Fibroblast of villous mesenchyme (primary cell): ENCODE results near the gene IFIT2. TPM values are rescaled to one million over a fixed set of nuclear protein-coding genes. Genes with fewer than 3 reads are reported as not detected.
A peak's percentile ranks its signal among the peaks of the same experiment; 100 is the strongest.

Experiments used
- DNase-seq: peaks from one replicate; pipeline ENCODE4 v3.0.0-alpha.2; 2010; ENCODE audit warnings: low read depth
- H3K4me3 ChIP-seq: 2 replicates; pipeline ENCODE4 v1.5.1; 2011; ENCODE audit warnings: low read depth, mild to moderate bottlenecking, low read length
- total RNA-seq: library from RNA; depleted of rRNA; stranded (reverse); fragments of >200 nt; gene quantifications from 2 replicates; pipeline ENCODE4 v1.2.3, GENCODE V29; 2012
- TF ChIP-seq, protein P1 (sequence below): IDR thresholded peaks from 2 replicates; pipeline ENCODE4 v1.5.1; 2012; ENCODE audit warnings: low read depth, mild to moderate bottlenecking, low read length; ENCODE audit not compliant: insufficient read depth

IFIT2 gene
- total RNA-seq, 1 donor = 22.9 TPM

DNA sequence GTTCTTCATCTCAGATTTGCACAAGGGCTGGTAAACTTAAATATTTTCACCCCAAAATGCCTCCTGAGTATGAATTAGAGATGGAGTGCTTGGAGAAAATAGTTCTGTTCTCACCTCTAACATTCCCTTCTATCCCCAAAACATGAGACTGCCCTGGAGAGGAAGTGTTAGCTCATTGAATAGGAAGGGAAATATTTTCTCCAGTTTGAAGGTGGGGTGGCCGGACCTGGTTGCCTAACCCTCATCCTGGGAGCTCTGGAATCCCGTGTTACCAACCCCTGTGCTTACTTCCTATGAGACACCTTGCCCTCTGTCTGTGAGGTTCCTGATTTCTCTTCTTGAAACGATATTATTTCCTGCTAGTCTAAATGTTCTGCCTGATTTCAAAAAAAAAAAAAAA lies 779 bp downstream of the IFIT2 start:
- DNase-seq = no peak
- TF ChIP-seq, protein P1, sequence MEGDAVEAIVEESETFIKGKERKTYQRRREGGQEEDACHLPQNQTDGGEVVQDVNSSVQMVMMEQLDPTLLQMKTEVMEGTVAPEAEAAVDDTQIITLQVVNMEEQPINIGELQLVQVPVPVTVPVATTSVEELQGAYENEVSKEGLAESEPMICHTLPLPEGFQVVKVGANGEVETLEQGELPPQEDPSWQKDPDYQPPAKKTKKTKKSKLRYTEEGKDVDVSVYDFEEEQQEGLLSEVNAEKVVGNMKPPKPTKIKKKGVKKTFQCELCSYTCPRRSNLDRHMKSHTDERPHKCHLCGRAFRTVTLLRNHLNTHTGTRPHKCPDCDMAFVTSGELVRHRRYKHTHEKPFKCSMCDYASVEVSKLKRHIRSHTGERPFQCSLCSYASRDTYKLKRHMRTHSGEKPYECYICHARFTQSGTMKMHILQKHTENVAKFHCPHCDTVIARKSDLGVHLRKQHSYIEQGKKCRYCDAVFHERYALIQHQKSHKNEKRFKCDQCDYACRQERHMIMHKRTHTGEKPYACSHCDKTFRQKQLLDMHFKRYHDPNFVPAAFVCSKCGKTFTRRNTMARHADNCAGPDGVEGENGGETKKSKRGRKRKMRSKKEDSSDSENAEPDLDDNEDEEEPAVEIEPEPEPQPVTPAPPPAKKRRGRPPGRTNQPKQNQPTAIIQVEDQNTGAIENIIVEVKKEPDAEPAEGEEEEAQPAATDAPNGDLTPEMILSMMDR = no peak
- peak overlapping the region; percentile 56 for H3K4me3 ChIP-seq

DNA sequence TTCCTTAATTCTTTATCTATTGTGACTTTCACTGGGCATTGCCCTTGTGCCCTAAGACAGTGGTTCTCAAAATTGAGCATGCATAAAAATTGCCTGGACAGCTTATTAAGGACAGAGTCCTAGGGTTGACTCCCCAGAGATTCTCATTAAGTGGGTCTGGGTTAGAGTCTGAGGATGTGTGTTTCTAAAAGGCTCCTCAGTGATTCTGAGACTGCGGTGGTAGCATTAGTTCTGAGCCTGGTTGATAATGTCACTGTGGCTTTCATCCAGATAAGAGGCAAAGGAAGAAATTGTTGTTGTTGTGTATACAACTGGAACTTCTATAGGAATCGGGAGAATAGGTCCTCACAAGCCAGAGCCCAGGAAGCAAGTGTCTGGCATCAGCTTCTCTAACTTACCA lies 1.3 kb downstream of the IFIT2 start:
- no peak for DNase-seq
- H3K4me3 ChIP-seq = peak overlapping the region; percentile 56
- TF ChIP-seq, protein P1 = no peak

DNA sequence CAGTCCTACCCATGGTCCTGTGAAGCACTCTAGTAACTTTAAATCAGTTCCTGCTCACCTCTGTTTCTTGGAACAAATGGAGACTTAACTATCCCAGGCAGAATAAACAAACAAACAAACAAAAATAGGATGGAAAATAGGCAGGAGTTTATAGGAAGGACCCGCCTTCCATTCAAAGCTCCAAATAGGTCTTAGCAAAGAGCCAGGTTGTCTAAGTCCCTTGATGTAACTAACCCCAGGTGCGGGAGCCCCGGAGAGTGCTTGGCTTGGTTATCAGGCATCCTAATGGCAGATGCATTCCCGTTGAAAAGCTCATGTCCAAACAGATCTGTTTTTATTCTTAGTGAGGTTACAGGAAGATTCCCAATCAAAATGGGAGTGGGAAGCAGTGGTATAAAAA lies 2.2 kb downstream of the IFIT2 start:
- TF ChIP-seq, protein P1 = no peak
- H3K4me3 ChIP-seq = no peak overlapping the region
- DNase-seq = no peak

DNA sequence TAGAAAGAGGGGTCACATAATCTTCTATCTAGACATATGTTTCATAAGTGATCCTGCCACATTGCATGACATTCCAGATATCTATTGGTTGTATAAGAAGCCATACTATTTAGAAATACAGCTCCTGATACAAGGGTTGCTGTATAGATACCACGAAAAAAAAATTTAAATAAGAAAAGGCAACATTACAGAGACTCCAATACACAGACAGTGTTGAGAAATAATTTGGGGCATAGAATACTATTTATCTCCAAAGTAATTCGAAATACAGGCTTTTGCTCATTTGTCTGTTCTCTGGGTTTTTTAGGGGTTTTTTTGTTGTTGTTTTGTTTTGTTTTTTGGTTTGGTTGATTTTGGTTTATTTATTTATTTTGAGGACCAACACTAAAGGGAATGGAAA lies 2.6 kb downstream of the IFIT2 start:
- H3K4me3 ChIP-seq = no peak overlapping the region
- no peak for DNase-seq
- TF ChIP-seq, protein P1 = no peak

DNA sequence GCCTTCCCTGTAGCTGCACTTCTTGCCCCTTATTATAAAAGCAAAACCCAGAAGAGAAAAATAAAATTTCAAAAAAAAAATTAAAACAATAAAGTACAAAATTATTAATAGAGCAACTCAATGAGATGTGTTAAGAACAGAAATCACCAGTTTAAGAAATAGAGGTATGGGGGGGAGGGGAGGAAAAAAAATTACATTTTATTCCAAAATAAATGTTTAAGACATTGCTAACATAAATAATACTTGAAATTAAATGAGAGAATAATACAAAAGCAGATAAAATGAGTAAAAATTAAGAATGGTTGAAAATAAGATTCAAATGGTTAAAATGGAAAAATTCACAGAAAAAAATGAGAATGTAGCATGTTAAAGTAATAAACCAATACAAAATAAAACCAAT lies 3.1 kb downstream of the IFIT2 start:
- H3K4me3 ChIP-seq = no peak overlapping the region
- no peak for DNase-seq
- TF ChIP-seq, protein P1 = no peak

DNA sequence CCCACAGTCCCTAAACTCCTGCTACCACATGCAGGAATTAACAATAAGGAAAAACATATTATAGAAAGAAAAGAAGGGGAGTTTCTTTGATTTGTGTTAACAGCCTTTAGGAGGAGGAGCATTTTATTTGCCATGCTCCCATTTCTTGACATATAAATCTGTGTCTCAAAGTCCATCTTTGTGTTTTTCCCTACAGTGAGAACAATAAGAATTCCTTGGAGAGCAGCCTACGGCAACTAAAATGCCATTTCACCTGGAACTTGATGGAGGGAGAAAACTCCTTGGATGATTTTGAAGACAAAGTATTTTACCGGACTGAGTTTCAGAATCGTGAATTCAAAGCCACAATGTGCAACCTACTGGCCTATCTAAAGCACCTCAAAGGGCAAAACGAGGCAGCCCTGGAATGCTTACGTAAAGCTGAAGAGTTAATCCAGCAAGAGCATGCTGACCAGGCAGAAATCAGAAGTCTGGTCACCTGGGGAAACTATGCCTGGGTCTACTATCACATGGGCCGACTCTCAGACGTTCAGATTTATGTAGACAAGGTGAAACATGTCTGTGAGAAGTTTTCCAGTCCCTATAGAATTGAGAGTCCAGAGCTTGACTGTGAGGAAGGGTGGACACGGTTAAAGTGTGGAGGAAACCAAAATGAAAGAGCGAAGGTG lies 4.1 kb downstream of the IFIT2 start:
- no peak for DNase-seq
- TF ChIP-seq, protein P1 = no peak
- no peak overlapping the region for H3K4me3 ChIP-seq
